Upper lobe of left lung (tissue), 6 donors: ENCODE data around the gene TLK1. TPM values are rescaled to one million over a fixed set of nuclear protein-coding genes. Genes with fewer than 3 reads are reported as not detected.
"Not testable (repeated sequence)": the region's sequence is repeated elsewhere in the genome, so short reads cannot be mapped to it uniquely, and the experiment has no call there.

Experiments used
- ATAC-seq, 2 donors: fragments of 200-7000 bp; cut with Tn5 transposase; one replicate each; pipeline ENCODE4 v1.9.1; 2022; ENCODE audit warnings: mild to moderate bottlenecking in 2 of 2, moderate library complexity in 2 of 2; ENCODE audit not compliant: low FRiP score in 2 of 2
- DNase-seq, 2 donors: peaks; one replicate each; pipeline ENCODE4 v3.0.0-alpha.2; 2019 to 2020
- H3K27ac ChIP-seq, 4 donors: fragments of 200-600 bp; sonication (generic); one replicate each; pipeline ENCODE4 v1.5.1; 2016 to 2019
- H3K27me3 ChIP-seq, 4 donors: fragments of 200-600 bp; sonication (generic); one replicate each; pipeline ENCODE4 v1.5.1; 2017 to 2019
- H3K36me3 ChIP-seq, 4 donors: fragments of 200-600 bp; sonication (generic); one replicate each; pipeline ENCODE4 v1.5.1; 2016 to 2019
- H3K4me1 ChIP-seq, 4 donors: fragments of 200-600 bp; sonication (generic); one replicate each; pipeline ENCODE4 v1.5.1; 2018 to 2019
- H3K4me3 ChIP-seq, 4 donors: fragments of 200-600 bp; sonication (generic); one replicate each; pipeline ENCODE4 v1.5.1; 2017 to 2019; ENCODE audit warnings: mild to moderate bottlenecking in 2 of 4, moderate library complexity in 1 of 4
- H3K9me3 ChIP-seq, 4 donors: fragments of 200-600 bp; sonication (generic); one replicate each; pipeline ENCODE4 v1.5.1; 2018 to 2019
- EP300 ChIP-seq, 4 donors: sonication (generic); formaldehyde crosslinking; IDR thresholded peaks; one replicate each; pipeline ENCODE4 v1.5.1; 2017; ENCODE audit warnings: antibody characterized with exemption in 4 of 4, control low read depth in 2 of 4
- POLR2A ChIP-seq, 4 donors: fragments of 450-650 bp; IDR thresholded peaks; one replicate each; pipeline ENCODE4 v1.5.1; 2016 to 2017; ENCODE audit warnings: antibody characterized with exemption in 4 of 4, mild to moderate bottlenecking in 2 of 4
- POLR2AphosphoS5 ChIP-seq, 2 donors: sonication (generic); formaldehyde crosslinking; IDR thresholded peaks; one replicate each; pipeline ENCODE4 v1.5.1; 2017; ENCODE audit warnings: antibody characterized with exemption in 2 of 2
- WGBS, 2 donors: methylation state at CpG; one replicate each; pipeline ENCODE4 v1.1.5; 2017 to 2018; 5-methylcytosine and 5-hydroxymethylcytosine counted together
- total RNA-seq, 6 donors: library from RNA; depleted of rRNA in 4 of 6; stranded (reverse); fragments of >200 nt in 4 of 6; gene quantifications; one replicate each; pipeline versions ENCODE4 v1.1.0 to v1.2.1, GENCODE V29; 2016 to 2021
- TF ChIP-seq, protein P1 (sequence below), 6 experiments: fragments of 450-650 bp in 4 of 6; fragments of 200-600 bp in 2 of 6; sonication (generic) in 2 of 6; IDR thresholded peaks; one replicate each; pipeline ENCODE4 v1.5.1; 2016 to 2019; ENCODE audit warnings: antibody characterized with exemption in 6 of 6
- donor health status: DM: no; HTN: no; CAD: no; lungs with moderate emphysema.
- donor health status: DM: no; HTN: yes; CAD: no; lungs with severe emphysema.

The TLK1 gene
- total RNA-seq, 6 donors from 2014 or later, result 21.9 to 70.2 (median 53.8) TPM

DNA sequence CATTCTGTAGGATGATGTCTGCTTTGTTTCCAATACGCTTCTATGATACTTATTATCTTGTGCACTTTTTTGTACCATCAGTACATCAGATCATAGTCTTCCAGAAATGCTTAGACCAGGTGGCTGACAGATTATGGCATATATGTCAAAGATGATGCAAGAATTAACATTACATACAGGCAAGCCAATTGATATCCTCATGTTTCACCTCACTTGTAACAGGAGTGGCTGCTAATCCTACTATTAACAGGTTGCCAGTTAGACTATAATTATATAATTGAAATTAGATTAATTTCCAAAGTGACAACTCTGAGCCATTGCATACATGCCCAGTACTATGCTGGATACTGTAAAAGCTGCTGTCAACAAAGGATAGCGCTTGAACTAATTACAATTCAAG lies 77.2 kb downstream of the TLK1 start:
- DNase-seq (no peak), ATAC-seq (no peak)
- WGBS, 2 donors, result 95 to 96% methylated on average over 2 of the region's 2 CpGs
- no peaks in the 10 kb centered on the region for H3K9me3 ChIP-seq
- peaks cover 0 to 8% (median 6%) of the 10 kb centered on the region in 4 donors for H3K4me1 ChIP-seq
- no peak overlapping the region for H3K4me3 ChIP-seq
- no peak for TF ChIP-seq POLR2AphosphoS5 (IDR thresholded peaks at IDR 0.05)
- TF ChIP-seq EP300 (IDR thresholded peaks at IDR 0.05), result no peak
- TF ChIP-seq, protein P1, sequence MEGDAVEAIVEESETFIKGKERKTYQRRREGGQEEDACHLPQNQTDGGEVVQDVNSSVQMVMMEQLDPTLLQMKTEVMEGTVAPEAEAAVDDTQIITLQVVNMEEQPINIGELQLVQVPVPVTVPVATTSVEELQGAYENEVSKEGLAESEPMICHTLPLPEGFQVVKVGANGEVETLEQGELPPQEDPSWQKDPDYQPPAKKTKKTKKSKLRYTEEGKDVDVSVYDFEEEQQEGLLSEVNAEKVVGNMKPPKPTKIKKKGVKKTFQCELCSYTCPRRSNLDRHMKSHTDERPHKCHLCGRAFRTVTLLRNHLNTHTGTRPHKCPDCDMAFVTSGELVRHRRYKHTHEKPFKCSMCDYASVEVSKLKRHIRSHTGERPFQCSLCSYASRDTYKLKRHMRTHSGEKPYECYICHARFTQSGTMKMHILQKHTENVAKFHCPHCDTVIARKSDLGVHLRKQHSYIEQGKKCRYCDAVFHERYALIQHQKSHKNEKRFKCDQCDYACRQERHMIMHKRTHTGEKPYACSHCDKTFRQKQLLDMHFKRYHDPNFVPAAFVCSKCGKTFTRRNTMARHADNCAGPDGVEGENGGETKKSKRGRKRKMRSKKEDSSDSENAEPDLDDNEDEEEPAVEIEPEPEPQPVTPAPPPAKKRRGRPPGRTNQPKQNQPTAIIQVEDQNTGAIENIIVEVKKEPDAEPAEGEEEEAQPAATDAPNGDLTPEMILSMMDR (IDR thresholded peaks at IDR 0.05), result no peak
- no peak for TF ChIP-seq POLR2A (IDR thresholded peaks at IDR 0.05)
- H3K36me3 ChIP-seq, result peaks cover 0 to 6% (median 3%) of the 10 kb centered on the region in 4 donors
- no peaks in the 10 kb centered on the region for H3K27me3 ChIP-seq
- no peak overlapping the region for H3K27ac ChIP-seq

GRCh38 chr2:171081649-171082111 lies 79.0 kb downstream of the TLK1 start:
- no peaks in the 10 kb centered on the region for H3K9me3 ChIP-seq
- TF ChIP-seq POLR2A (IDR thresholded peaks at IDR 0.05) (no peak), EP300 (IDR thresholded peaks at IDR 0.05) (no peak), POLR2AphosphoS5 (IDR thresholded peaks at IDR 0.05) (no peak)
- TF ChIP-seq, protein P1 (IDR thresholded peaks at IDR 0.05), result no peak
- no peaks in the 10 kb centered on the region for H3K27me3 ChIP-seq
- DNase-seq, result no peak
- 97% methylated on average over 3 of the region's 3 CpGs for WGBS, 2 donors
- H3K4me3 ChIP-seq, result no peak overlapping the region
- H3K4me1 ChIP-seq, result peaks cover 0 to 4% (median 1%) of the 10 kb centered on the region in 4 donors
- H3K36me3 ChIP-seq, result peaks cover 0 to 6% (median 3%) of the 10 kb centered on the region in 4 donors
- no peak overlapping the region for H3K27ac ChIP-seq
- no peak for ATAC-seq

DNA sequence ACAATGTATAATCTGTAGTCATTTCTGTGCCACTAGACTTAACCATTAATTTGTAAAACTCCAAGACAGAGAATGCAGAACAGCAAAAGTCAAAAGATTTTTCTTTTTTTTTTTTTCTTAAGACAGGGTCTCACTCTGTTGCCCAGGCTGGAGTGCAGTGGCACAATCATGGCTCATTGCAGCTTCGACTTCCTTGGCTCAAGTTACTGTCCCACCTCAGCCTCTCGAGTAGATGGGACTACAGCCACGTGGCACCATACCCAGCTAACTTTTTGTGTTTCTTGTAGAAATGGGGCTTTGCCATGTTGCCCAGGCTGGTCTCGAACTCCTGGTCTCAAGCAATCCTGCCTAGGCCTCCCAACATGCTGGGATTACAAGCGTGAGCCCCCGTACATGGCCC lies 80.1 kb downstream of the TLK1 start:
- H3K36me3 ChIP-seq, result peaks cover 0 to 11% (median 5%) of the 10 kb centered on the region in 4 donors
- ATAC-seq (no peak), DNase-seq (no peak)
- no peak overlapping the region for H3K27ac ChIP-seq
- no peaks in the 10 kb centered on the region for H3K4me1 ChIP-seq
- H3K27me3 ChIP-seq, result no peaks in the 10 kb centered on the region
- no peak overlapping the region for H3K4me3 ChIP-seq
- no peak for TF ChIP-seq POLR2A (IDR thresholded peaks at IDR 0.05)
- TF ChIP-seq, protein P1 (IDR thresholded peaks at IDR 0.05), result no peak
- TF ChIP-seq POLR2AphosphoS5 (IDR thresholded peaks at IDR 0.05), result no peak
- TF ChIP-seq EP300 (IDR thresholded peaks at IDR 0.05), result no peak
- no peaks in the 10 kb centered on the region for H3K9me3 ChIP-seq
- WGBS, 2 donors, result 94 to 95% methylated on average over 6 of the region's 6 CpGs

DNA sequence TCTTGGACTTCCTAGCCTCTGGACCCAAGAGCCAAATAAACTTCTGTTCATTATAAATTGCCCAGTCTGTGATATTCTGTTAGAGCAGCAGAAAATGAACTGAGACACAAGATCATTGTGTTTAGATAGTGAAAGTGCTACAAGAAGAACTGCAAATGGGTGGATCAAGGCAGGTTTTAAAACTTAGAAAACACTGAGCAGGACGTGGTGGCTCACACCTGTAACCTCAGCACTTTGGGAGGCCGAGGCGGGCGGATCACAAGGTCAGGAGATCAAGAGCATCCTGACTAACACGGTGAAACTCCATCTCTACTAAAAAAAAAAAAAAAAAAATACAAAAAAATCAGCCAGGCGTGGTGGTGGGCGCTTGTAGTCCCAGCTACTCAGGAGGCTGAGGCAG lies 84.3 kb downstream of the TLK1 start:
- not testable (repeated sequence) for H3K4me1 ChIP-seq
- WGBS, 2 donors, result 82 to 97% methylated on average over 7 of the region's 7 CpGs

DNA sequence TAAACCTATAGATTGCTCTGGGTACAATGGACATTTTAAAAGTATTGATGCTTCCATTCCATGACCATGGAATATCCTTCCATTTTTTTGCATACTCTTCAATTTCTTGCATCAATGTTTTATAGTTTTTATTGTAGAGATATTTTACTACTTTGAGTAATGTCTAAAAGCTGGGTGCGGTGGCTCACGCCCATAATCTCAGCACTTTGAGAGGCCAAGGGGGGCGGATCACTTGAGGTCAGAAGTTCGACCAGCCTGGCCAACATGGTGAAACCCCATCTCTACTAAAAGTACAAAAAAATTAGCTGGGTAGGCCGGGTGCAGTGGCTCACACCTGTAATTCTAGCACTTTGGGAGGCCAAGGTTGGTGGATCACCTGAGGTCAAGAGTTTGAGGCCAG lies 88.5 kb downstream of the TLK1 start:
- Histone ChIP-seq H3K36me3 (peaks cover 0 to 15% (median 3%) of the 10 kb centered on the region in 4 donors), H3K27me3 (no peaks in the 10 kb centered on the region), H3K4me3 (no peak overlapping the region), H3K4me1 (no peaks in the 10 kb centered on the region), H3K27ac (no peak overlapping the region), H3K9me3 (no peaks in the 10 kb centered on the region)
- WGBS, 2 donors, result 96% methylated on average over 5 of the region's 5 CpGs
- ATAC-seq, result no peak
- TF ChIP-seq, protein P1 (IDR thresholded peaks at IDR 0.05), result no peak
- TF ChIP-seq EP300 (IDR thresholded peaks at IDR 0.05), result no peak
- TF ChIP-seq POLR2AphosphoS5 (IDR thresholded peaks at IDR 0.05), result no peak
- TF ChIP-seq POLR2A (IDR thresholded peaks at IDR 0.05), result no peak
- no peak for DNase-seq

More for the DNA sequence above, 84.3 kb downstream of the TLK1 start:
- not testable (repeated sequence) for H3K27me3 ChIP-seq, H3K9me3 ChIP-seq, H3K27ac ChIP-seq, H3K4me3 ChIP-seq, DNase-seq, ATAC-seq
- H3K36me3 ChIP-seq, result peaks cover 0 to 21% (median 3%) of the 10 kb centered on the region in 4 donors
